GM12891 (cell line): ENCODE data around the gene UBE2D1.

ENCODE experiments used
- POLR2A ChIP-seq: IDR thresholded peaks from 2 replicates; pipeline ENCODE4 v1.6.1; 2011; ENCODE audit warnings: low read depth, low read length, control low read depth
- POLR2AphosphoS5 ChIP-seq: IDR thresholded peaks from 2 replicates; pipeline ENCODE4 v1.6.1; 2011; ENCODE audit warnings: low read depth, low read length, control low read depth

DNA sequence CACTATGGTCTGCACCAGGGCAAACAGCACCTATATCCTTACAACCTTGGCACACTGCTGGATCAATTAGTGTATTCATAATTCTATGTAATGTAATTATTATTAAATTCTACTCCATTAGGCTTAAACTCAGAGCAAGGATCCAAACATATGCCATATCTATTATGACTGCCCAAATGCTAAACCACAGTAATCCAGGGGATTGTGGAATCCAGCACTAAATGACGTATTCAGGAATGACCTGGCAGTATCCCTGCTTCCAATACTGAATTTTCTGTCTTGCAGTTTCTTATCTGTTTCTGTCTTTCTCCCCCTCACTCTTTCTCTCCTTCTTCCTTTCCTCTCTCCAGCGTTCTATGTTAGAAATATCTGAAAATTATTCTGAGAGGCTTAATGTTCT is 16.5 kb upstream of the UBE2D1 start:
- no peak for TF ChIP-seq POLR2A
- no peak for TF ChIP-seq POLR2AphosphoS5
